Panc1 (cell line): ENCODE results near the gene SCP2. TPM values are rescaled to one million over a fixed set of nuclear protein-coding genes. Genes with fewer than 3 reads are reported as not detected.

Experiments used
- ATAC-seq: fragments of 200-7000 bp; cut with Tn5 transposase; 2 replicates; pipeline ENCODE4 v1.9.1; 2020; ENCODE audit warnings: mild to moderate bottlenecking, moderate library complexity
- BruUV-seq: library from RNA; stranded (reverse); fragments of 400-500 nt; replicated peaks from 2 replicates; lab custom pipeline; 2021; lab: Mats Ljungman, UMichigan
- CTCF ChIA-PET: fragments of 300-600 bp; sonication (Branson Sonifier 250); formaldehyde crosslinking; loops from one replicate; lab custom pipeline; 2022; ENCODE audit warnings: antibody characterized with exemption; lab: Charles Lee
- POLR2A ChIA-PET: fragments of 300-600 bp; sonication (Branson Sonifier 250); formaldehyde crosslinking; loops from one replicate; lab custom pipeline; 2022; ENCODE audit warnings: antibody characterized with exemption; lab: Charles Lee
- DNase-seq: peaks from one replicate; pipeline ENCODE4 v3.0.0-alpha.2; 2010; ENCODE audit warnings: low read depth, low spot score
- H3K27ac ChIP-seq: 2 replicates; pipeline ENCODE4 v1.5.1; 2011; ENCODE audit warnings: mild to moderate bottlenecking, low read length, inconsistent platforms
- H3K27me3 ChIP-seq: fragments of 200-500 bp; sonication (Bioruptor generic); 2 replicates; pipeline ENCODE4 v1.6.0; 2014; ENCODE audit warnings: low read length, inconsistent platforms; ENCODE audit not compliant: control insufficient read depth, insufficient read depth
- H3K36me3 ChIP-seq: fragments of 200-500 bp; sonication (Bioruptor generic); 2 replicates; pipeline ENCODE4 v1.5.1; 2014; ENCODE audit warnings: inconsistent platforms, mild to moderate bottlenecking, low read length, moderate library complexity; ENCODE audit not compliant: control insufficient read depth, insufficient read depth
- H3K4me1 ChIP-seq: 2 replicates; pipeline ENCODE4 v1.5.1; 2011; ENCODE audit warnings: inconsistent platforms, mild to moderate bottlenecking, low read length, moderate library complexity; ENCODE audit not compliant: control insufficient read depth, insufficient read depth
- H3K4me3 ChIP-seq, 2 experiments: 2 replicates each; pipeline ENCODE4 v1.5.1; 2011 to 2012; ENCODE audit warnings: low read depth in 2 of 2, low read length in 2 of 2, mild to moderate bottlenecking in 2 of 2, inconsistent platforms in 1 of 2, moderate library complexity in 1 of 2
- H3K9me3 ChIP-seq: fragments of 200-500 bp; sonication (Bioruptor generic); 2 replicates; pipeline ENCODE4 v1.5.1; 2014; ENCODE audit warnings: low read depth, mild to moderate bottlenecking, inconsistent platforms, low read length, moderate library complexity; ENCODE audit not compliant: control insufficient read depth, insufficient read depth
- POLR2AphosphoS5 ChIP-seq: IDR thresholded peaks from 2 replicates; pipeline ENCODE4 v1.6.1; 2012; ENCODE audit warnings: mild to moderate bottlenecking, low read depth, low read length, moderate library complexity
- SIN3A ChIP-seq: IDR thresholded peaks from 2 replicates; pipeline ENCODE4 v1.6.1; 2012; ENCODE audit warnings: low read depth, mild to moderate bottlenecking, low read length, moderate library complexity, borderline replicate concordance; ENCODE audit not compliant: insufficient read depth
- TCF7L2 ChIP-seq: IDR thresholded peaks from 2 replicates; pipeline ENCODE4 v1.6.1; 2011; ENCODE audit warnings: mild to moderate bottlenecking, low read depth, low read length, inconsistent platforms
- in situ Hi-C: cut with HindIII; loops from 2 replicates; pipeline ENCODE4 v1.10.0; 2016; ENCODE audit warnings: low sequenced_read_pairs, low pct_unique_long_range_greater_than_20kb
- intact Hi-C: fragments of 100-400 bp; cut with micrococcal nuclease; formaldehyde crosslinking; loops from one replicate; pipeline ENCODE4 v1.10.0; 2022; ENCODE audit not compliant: unreplicated experiment
- total RNA-seq: library from RNA; stranded (reverse); gene quantifications from one replicate; pipeline ENCODE4 v1.2.1, GENCODE V29; 2021; ENCODE audit not compliant: unreplicated experiment
- TF ChIP-seq, protein P1 (sequence below), 2 experiments: IDR thresholded peaks; 2 replicates each; pipeline ENCODE4 v1.6.1; 2011 to 2012; ENCODE audit warnings: low read depth in 2 of 2, control low read depth in 1 of 2, low read length in 1 of 2, mild to moderate bottlenecking in 1 of 2, moderate library complexity in 1 of 2; ENCODE audit not compliant: insufficient read depth in 1 of 2
- TF ChIP-seq, protein P2 (sequence below): fragments of 450-650 bp; IDR thresholded peaks from 2 replicates; pipeline ENCODE4 v1.5.1; 2017; ENCODE audit warnings: mild to moderate bottlenecking

The SCP2 gene
- total RNA-seq, 1 experiment from 2014 or later = 88.7 TPM

DNA sequence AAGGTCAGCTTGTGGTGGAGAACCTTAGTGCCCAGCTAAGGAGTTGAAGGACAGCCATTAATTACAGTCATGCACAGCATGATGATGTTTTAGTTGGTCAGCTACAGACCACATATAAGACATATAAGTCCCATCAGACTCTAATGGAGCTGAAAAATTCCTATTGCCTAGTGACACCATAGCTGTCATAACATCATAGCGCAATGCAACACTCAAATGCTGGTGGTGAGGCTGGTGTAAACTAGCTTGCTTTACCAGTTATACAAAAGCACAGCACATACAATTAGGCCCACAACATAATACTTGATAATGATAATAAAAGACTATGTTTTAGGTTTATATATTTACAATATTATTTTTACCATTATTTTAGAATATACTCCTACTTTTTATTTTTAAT is 9.5 kb upstream of the SCP2 start:
- Histone ChIP-seq H3K4me3 (no peak overlapping the region), H3K4me1 (0 out of 2 replicates have a peak, but pooled peaks cover 2% of the 10 kb centered on the region), H3K36me3 (no peaks in the 10 kb centered on the region), H3K27ac (no peak overlapping the region), H3K27me3 (no peaks in the 10 kb centered on the region), H3K9me3 (no peaks in the 10 kb centered on the region)
- ChIA-PET POLR2A (interaction anchor here (0.6 to 0.7 kb wide), 3 partner anchors 10 to 197 kb away, joined by 4 to 11 read pairs (median 5); partner anchors contain the start of gene SCP2), CTCF (interaction anchor here (0.6 kb wide), 1 partner anchor 33 kb away, joined by 3 read pairs; no protein-coding TSS in a partner anchor)
- ATAC-seq = no peak
- no TSS peak for BruUV-seq
- intact Hi-C loops (no loop called here), in situ Hi-C loops (no loop called here)
- no peak for DNase-seq
- TF ChIP-seq TCF7L2 (no peak), POLR2AphosphoS5 (no peak), SIN3A (no peak)
- TF ChIP-seq, protein P1, sequence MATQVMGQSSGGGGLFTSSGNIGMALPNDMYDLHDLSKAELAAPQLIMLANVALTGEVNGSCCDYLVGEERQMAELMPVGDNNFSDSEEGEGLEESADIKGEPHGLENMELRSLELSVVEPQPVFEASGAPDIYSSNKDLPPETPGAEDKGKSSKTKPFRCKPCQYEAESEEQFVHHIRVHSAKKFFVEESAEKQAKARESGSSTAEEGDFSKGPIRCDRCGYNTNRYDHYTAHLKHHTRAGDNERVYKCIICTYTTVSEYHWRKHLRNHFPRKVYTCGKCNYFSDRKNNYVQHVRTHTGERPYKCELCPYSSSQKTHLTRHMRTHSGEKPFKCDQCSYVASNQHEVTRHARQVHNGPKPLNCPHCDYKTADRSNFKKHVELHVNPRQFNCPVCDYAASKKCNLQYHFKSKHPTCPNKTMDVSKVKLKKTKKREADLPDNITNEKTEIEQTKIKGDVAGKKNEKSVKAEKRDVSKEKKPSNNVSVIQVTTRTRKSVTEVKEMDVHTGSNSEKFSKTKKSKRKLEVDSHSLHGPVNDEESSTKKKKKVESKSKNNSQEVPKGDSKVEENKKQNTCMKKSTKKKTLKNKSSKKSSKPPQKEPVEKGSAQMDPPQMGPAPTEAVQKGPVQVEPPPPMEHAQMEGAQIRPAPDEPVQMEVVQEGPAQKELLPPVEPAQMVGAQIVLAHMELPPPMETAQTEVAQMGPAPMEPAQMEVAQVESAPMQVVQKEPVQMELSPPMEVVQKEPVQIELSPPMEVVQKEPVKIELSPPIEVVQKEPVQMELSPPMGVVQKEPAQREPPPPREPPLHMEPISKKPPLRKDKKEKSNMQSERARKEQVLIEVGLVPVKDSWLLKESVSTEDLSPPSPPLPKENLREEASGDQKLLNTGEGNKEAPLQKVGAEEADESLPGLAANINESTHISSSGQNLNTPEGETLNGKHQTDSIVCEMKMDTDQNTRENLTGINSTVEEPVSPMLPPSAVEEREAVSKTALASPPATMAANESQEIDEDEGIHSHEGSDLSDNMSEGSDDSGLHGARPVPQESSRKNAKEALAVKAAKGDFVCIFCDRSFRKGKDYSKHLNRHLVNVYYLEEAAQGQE (IDR thresholded peaks at IDR 0.05; ENCODE audit: insufficient read depth in 1 of 2, low read depth in 2 of 2, low read length in 1 of 2) = no peak
- TF ChIP-seq, protein P2, sequence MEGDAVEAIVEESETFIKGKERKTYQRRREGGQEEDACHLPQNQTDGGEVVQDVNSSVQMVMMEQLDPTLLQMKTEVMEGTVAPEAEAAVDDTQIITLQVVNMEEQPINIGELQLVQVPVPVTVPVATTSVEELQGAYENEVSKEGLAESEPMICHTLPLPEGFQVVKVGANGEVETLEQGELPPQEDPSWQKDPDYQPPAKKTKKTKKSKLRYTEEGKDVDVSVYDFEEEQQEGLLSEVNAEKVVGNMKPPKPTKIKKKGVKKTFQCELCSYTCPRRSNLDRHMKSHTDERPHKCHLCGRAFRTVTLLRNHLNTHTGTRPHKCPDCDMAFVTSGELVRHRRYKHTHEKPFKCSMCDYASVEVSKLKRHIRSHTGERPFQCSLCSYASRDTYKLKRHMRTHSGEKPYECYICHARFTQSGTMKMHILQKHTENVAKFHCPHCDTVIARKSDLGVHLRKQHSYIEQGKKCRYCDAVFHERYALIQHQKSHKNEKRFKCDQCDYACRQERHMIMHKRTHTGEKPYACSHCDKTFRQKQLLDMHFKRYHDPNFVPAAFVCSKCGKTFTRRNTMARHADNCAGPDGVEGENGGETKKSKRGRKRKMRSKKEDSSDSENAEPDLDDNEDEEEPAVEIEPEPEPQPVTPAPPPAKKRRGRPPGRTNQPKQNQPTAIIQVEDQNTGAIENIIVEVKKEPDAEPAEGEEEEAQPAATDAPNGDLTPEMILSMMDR = no peak

DNA sequence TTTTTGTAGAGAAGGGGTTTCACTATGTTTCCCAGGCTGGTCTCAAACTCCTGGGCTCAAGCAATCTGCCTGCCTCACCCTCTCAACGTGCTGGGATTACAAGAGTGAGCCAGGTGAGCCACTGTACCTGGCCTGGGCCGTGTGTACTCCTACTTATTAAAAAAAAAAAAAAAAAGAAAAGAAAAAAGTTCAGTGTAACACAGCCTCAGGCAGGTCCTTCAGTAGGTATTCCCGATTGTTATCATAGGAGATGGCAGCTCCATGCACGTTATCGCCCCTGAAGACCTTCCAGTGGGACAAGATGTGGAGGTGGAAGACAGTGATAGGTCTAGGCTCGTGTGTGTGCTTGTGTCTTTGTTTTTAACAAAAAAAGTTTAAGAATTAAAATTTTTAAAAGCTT is 8.9 kb upstream of the SCP2 start:
- in situ Hi-C loops = no loop called here
- CTCF ChIA-PET = interaction anchor here (0.6 to 1.3 kb wide), 3 partner anchors 12 to 268 kb away, joined by 3 to 6 read pairs (median 3); no protein-coding TSS in a partner anchor

More for the DNA sequence above, 8.9 kb upstream of the SCP2 start:
- no TSS peak for BruUV-seq
- intact Hi-C loops = no loop called here
- Histone ChIP-seq H3K4me1 (0 out of 2 replicates have a peak, but pooled peaks cover 2% of the 10 kb centered on the region), H3K36me3 (no peaks in the 10 kb centered on the region), H3K27ac (no peak overlapping the region), H3K9me3 (no peaks in the 10 kb centered on the region), H3K4me3 (no peak overlapping the region), H3K27me3 (no peaks in the 10 kb centered on the region)
- ATAC-seq (no peak), DNase-seq (no peak)
- TF ChIP-seq, protein P2 = no peak
- TF ChIP-seq, protein P1 (IDR thresholded peaks at IDR 0.05; ENCODE audit: insufficient read depth in 1 of 2, low read depth in 2 of 2, low read length in 1 of 2) = no peak
- TF ChIP-seq POLR2AphosphoS5 = no peak
- no peak for TF ChIP-seq SIN3A
- no peak for TF ChIP-seq TCF7L2
- POLR2A ChIA-PET = interaction anchor here (0.6 kb wide), 2 partner anchors 9 to 144 kb away, joined by 4 to 11 read pairs; partner anchors contain the start of gene SCP2
